SK-N-SH treated with all-trans-retinoic acid at 6 μM for 48 hours (cell line): Measurements from ENCODE around the gene CYRIA.

Source experiments
- ATAC-seq: fragments of 200-7000 bp; cut with Tn5 transposase; 3 replicates; pipeline ENCODE4 v1.9.1; 2020; ENCODE audit warnings: mild to moderate bottlenecking, moderate library complexity
- ARNTL ChIP-seq: fragments of 450-650 bp; formaldehyde crosslinking; IDR thresholded peaks from 2 replicates; pipeline ENCODE4 v1.5.0; 2020; ENCODE audit warnings: low read depth, mild to moderate bottlenecking, moderate library complexity, borderline replicate concordance
- BACH2 ChIP-seq: fragments of 250-450 bp; sonication (Bioruptor Pico); IDR thresholded peaks from 2 replicates; pipeline ENCODE4 v1.9.0; 2021; ENCODE audit warnings: mild to moderate bottlenecking, borderline replicate concordance
- CSDC2 ChIP-seq: fragments of 250-450 bp; sonication (Bioruptor Pico); IDR thresholded peaks from 2 replicates; pipeline ENCODE4 v1.5.0; 2020; ENCODE audit warnings: mild to moderate bottlenecking, moderate library complexity
- ESRRG ChIP-seq: fragments of 250-450 bp; sonication (Bioruptor Pico); IDR thresholded peaks from 2 replicates; pipeline ENCODE4 v1.6.1; 2021; ENCODE audit warnings: mild to moderate bottlenecking
- ISL1 ChIP-seq: fragments of 250-450 bp; sonication (Bioruptor Pico); IDR thresholded peaks from 2 replicates; pipeline ENCODE4 v2.1.2; 2022; ENCODE audit warnings: mild to moderate bottlenecking, moderate library complexity
- OSR1 ChIP-seq: fragments of 250-450 bp; sonication (Bioruptor Pico); IDR thresholded peaks from 2 replicates; pipeline ENCODE4 v1.8.0; 2022; ENCODE audit warnings: moderate library complexity, mild to moderate bottlenecking, inconsistent platforms
- PATZ1 ChIP-seq: fragments of 250-450 bp; sonication (Bioruptor Pico); IDR thresholded peaks from 2 replicates; pipeline ENCODE4 v1.8.0; 2020; ENCODE audit warnings: mild to moderate bottlenecking, moderate library complexity, borderline replicate concordance
- PPARA ChIP-seq: fragments of 250-450 bp; sonication (Bioruptor Pico); IDR thresholded peaks from 2 replicates; pipeline ENCODE4 v1.5.0; 2020; ENCODE audit warnings: mild to moderate bottlenecking, borderline replicate concordance
- RARB ChIP-seq: fragments of 250-450 bp; sonication (Bioruptor Pico); IDR thresholded peaks from 2 replicates; pipeline ENCODE4 v1.8.0; 2021; ENCODE audit warnings: mild to moderate bottlenecking, moderate library complexity
- SNAI2 ChIP-seq: fragments of 250-450 bp; sonication (Bioruptor Pico); IDR thresholded peaks from 2 replicates; pipeline ENCODE4 v1.5.0; 2020; ENCODE audit warnings: mild to moderate bottlenecking, moderate library complexity
- TCF4 ChIP-seq: fragments of 250-450 bp; sonication (Bioruptor Pico); IDR thresholded peaks from 2 replicates; pipeline ENCODE4 v1.8.0; 2021; ENCODE audit warnings: mild to moderate bottlenecking, moderate library complexity, borderline replicate concordance
- TOX ChIP-seq: fragments of 250-450 bp; sonication (Bioruptor Pico); IDR thresholded peaks from 2 replicates; pipeline ENCODE4 v1.8.0; 2021; ENCODE audit warnings: mild to moderate bottlenecking, moderate library complexity, borderline replicate concordance
- TSHZ2 ChIP-seq: fragments of 250-450 bp; sonication (Bioruptor Pico); IDR thresholded peaks from 2 replicates; pipeline ENCODE4 v1.5.0; 2020; ENCODE audit warnings: mild to moderate bottlenecking, moderate library complexity
- ZFP3 ChIP-seq: fragments of 250-450 bp; sonication (Bioruptor Pico); IDR thresholded peaks from 2 replicates; pipeline ENCODE4 v1.5.0; 2020; ENCODE audit warnings: mild to moderate bottlenecking, moderate library complexity
- ZFP30 ChIP-seq: fragments of 450-650 bp; formaldehyde crosslinking; IDR thresholded peaks from 2 replicates; pipeline ENCODE4 v1.5.0; 2022; ENCODE audit warnings: mild to moderate bottlenecking, moderate library complexity
- ZNF565 ChIP-seq: fragments of 450-650 bp; formaldehyde crosslinking; conservative IDR thresholded peaks from 2 replicates; pipeline ENCODE4 v1.5.0; 2020; ENCODE audit warnings: low read depth, mild to moderate bottlenecking, moderate library complexity
- ZNF8 ChIP-seq: fragments of 450-650 bp; formaldehyde crosslinking; IDR thresholded peaks from 2 replicates; pipeline ENCODE4 v1.5.0; 2020; ENCODE audit warnings: mild to moderate bottlenecking, moderate library complexity
- TF ChIP-seq, protein P1 (sequence below): fragments of 250-450 bp; sonication (Bioruptor Pico); IDR thresholded peaks from 2 replicates; pipeline ENCODE4 v1.8.0; 2021; ENCODE audit warnings: low read depth, mild to moderate bottlenecking, moderate library complexity, borderline replicate concordance
- TF ChIP-seq, protein P2 (sequence below): fragments of 250-450 bp; sonication (Bioruptor Pico); IDR thresholded peaks from 2 replicates; pipeline ENCODE4 v1.5.1; 2020; ENCODE audit warnings: low read depth, mild to moderate bottlenecking, moderate library complexity

CYRIA gene

DNA sequence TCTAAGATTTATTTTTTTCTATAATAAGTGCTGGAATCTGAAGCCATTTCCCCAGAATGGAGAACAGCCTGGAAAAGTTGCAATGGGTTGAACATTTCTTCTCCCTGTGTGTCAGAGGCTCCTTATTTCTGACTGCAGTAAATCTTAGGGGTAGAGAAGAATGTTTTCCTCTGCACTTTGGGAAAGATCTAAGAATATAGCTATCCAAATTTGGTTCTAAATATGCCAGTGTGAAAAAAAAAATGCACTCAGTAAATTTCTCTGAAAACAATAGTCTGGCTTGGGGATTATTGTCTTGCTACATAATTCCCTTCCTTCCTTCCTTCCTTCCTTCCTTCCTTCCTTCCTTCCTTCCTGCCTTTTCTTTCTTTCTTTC, 19.7 kb upstream of the CYRIA start:
- TF ChIP-seq ARNTL (CRISPR knock-in tag) (no peak), PPARA (CRISPR knock-in tag) (no peak), PATZ1 (CRISPR knock-in tag) (no peak), SNAI2 (CRISPR knock-in tag) (no peak), ZNF8 (CRISPR knock-in tag) (no peak), ESRRG (CRISPR knock-in tag) (no peak), BACH2 (CRISPR knock-in tag) (no peak), TCF4 (no peak), TOX (no peak), ISL1 (CRISPR knock-in tag) (no peak), ZFP3 (no peak)
- TF ChIP-seq, protein P1, sequence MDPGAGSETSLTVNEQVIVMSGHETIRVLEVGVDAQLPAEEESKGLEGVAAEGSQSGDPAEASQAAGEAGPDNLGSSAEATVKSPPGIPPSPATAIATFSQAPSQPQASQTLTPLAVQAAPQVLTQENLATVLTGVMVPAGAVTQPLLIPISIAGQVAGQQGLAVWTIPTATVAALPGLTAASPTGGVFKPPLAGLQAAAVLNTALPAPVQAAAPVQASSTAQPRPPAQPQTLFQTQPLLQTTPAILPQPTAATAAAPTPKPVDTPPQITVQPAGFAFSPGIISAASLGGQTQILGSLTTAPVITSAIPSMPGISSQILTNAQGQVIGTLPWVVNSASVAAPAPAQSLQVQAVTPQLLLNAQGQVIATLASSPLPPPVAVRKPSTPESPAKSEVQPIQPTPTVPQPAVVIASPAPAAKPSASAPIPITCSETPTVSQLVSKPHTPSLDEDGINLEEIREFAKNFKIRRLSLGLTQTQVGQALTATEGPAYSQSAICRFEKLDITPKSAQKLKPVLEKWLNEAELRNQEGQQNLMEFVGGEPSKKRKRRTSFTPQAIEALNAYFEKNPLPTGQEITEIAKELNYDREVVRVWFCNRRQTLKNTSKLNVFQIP (CRISPR knock-in tag), result no peak
- TF ChIP-seq, protein P2, sequence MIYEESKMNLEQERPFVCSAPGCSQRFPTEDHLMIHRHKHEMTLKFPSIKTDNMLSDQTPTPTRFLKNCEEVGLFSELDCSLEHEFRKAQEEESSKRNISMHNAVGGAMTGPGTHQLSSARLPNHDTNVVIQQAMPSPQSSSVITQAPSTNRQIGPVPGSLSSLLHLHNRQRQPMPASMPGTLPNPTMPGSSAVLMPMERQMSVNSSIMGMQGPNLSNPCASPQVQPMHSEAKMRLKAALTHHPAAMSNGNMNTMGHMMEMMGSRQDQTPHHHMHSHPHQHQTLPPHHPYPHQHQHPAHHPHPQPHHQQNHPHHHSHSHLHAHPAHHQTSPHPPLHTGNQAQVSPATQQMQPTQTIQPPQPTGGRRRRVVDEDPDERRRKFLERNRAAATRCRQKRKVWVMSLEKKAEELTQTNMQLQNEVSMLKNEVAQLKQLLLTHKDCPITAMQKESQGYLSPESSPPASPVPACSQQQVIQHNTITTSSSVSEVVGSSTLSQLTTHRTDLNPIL (CRISPR knock-in tag), result no peak
- ATAC-seq, result no peak

- no peak for ATAC-seq
- TF ChIP-seq OSR1 (CRISPR knock-in tag) (no peak), RARB (CRISPR knock-in tag) (no peak), TOX (no peak), ZNF565 (CRISPR knock-in tag) (no peak), TCF4 (no peak), ZFP3 (no peak), ZFP30 (CRISPR knock-in tag) (no peak), TSHZ2 (CRISPR knock-in tag) (no peak)
- TF ChIP-seq, protein P1 (CRISPR knock-in tag), result no peak
- TF ChIP-seq, protein P2 (CRISPR knock-in tag), result no peak
Measured at GRCh38 chr2:16684676-16685339, 19.2 kb upstream of the CYRIA start.

DNA sequence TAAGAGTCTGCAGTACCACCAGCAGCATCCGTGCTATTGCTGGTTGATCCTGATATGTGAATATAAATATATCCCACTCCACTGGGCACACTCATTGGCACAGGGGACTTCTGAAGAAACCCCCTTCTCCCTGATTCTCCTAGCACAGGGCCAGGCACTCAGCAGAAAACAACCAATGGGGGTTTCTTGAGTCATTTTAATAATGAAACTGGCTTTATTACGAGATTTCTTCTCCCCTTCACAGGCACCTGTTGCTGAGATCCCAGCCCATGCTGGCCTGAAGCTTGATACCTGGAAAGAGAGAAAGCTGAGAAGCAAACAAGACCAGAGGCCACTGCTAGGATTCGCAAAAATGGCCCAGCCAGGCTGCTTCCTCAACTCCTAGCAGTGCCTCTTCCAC, 17.9 kb upstream of the CYRIA start:
- ATAC-seq, result no peak
- TF ChIP-seq BACH2 (CRISPR knock-in tag) (no peak), TCF4 (no peak), TOX (no peak), PPARA (CRISPR knock-in tag) (no peak), ZNF565 (CRISPR knock-in tag) (no peak), PATZ1 (CRISPR knock-in tag) (no peak), TSHZ2 (CRISPR knock-in tag) (no peak), RARB (CRISPR knock-in tag) (no peak), ZFP3 (no peak), ISL1 (CRISPR knock-in tag) (no peak), CSDC2 (CRISPR knock-in tag) (no peak)
